GM23338 (cell line): ENCODE results near the gene PPFIA4. TPM values are rescaled to one million over a fixed set of nuclear protein-coding genes. Genes with fewer than 3 reads are reported as not detected.

Experiments used
- ATAC-seq: fragments of 200-7000 bp; cut with Tn5 transposase; 3 replicates; pipeline ENCODE4 v1.9.1; 2020
- DNase-seq: peaks from one replicate; pipeline ENCODE4 v3.0.0-alpha.2; 2015; ENCODE audit warnings: low spot score
- H2AFZ ChIP-seq: fragments of 200-600 bp; sonication (generic); 2 replicates; pipeline ENCODE4 v1.8.0; 2016; ENCODE audit warnings: antibody characterized with exemption, mild to moderate bottlenecking, moderate library complexity
- H3F3A ChIP-seq: fragments of 200-600 bp; sonication (generic); replicated peaks from 2 replicates; pipeline ENCODE4 v1.8.0; 2017; ENCODE audit warnings: antibody characterized with exemption, mixed run types, low read depth
- H3K27ac ChIP-seq: fragments of 200-600 bp; sonication (generic); 2 replicates; pipeline ENCODE4 v1.6.1; 2016; ENCODE audit warnings: low read depth
- H3K27me3 ChIP-seq: fragments of 200-600 bp; sonication (generic); 2 replicates; pipeline ENCODE4 v1.8.0; 2016; ENCODE audit warnings: mild to moderate bottlenecking, mixed run types, moderate library complexity; ENCODE audit not compliant: insufficient read depth
- H3K36me3 ChIP-seq: fragments of 200-600 bp; sonication (generic); 2 replicates; pipeline ENCODE4 v1.8.0; 2016; ENCODE audit warnings: mild to moderate bottlenecking; ENCODE audit not compliant: insufficient read depth
- H3K4me1 ChIP-seq: fragments of 200-600 bp; sonication (generic); 2 replicates; pipeline ENCODE4 v1.8.0; 2016; ENCODE audit warnings: mild to moderate bottlenecking, moderate library complexity; ENCODE audit not compliant: insufficient read depth
- H3K4me2 ChIP-seq: fragments of 200-600 bp; sonication (generic); 2 replicates; pipeline ENCODE4 v1.7.1; 2017; ENCODE audit warnings: mixed run types
- H3K4me3 ChIP-seq: fragments of 200-600 bp; sonication (generic); 2 replicates; pipeline ENCODE4 v1.6.1; 2016; ENCODE audit warnings: mixed run types
- H3K79me2 ChIP-seq: fragments of 200-600 bp; sonication (generic); replicated peaks from 2 replicates; pipeline ENCODE4 v1.8.0; 2017; ENCODE audit warnings: mild to moderate bottlenecking; ENCODE audit not compliant: insufficient read depth
- H3K9me2 ChIP-seq: fragments of 200-600 bp; sonication (generic); 2 replicates; pipeline ENCODE4 v1.8.0; 2017; ENCODE audit not compliant: insufficient read depth
- H4K20me1 ChIP-seq: fragments of 200-600 bp; sonication (generic); replicated peaks from 2 replicates; pipeline ENCODE4 v1.8.0; 2017; ENCODE audit warnings: mild to moderate bottlenecking; ENCODE audit not compliant: insufficient read depth
- H3K27ac Mint-ChIP-seq: 2 replicates; pipeline ENCODE4 v1.8.0; 2020; ENCODE audit warnings: inconsistent platforms, mild to moderate bottlenecking, moderate library complexity, mixed read lengths
- H3K27me3 Mint-ChIP-seq: 3 replicates; pipeline ENCODE4 v1.8.0; 2022; ENCODE audit warnings: low read depth, mild to moderate bottlenecking, moderate library complexity, mixed read lengths, inconsistent platforms; ENCODE audit not compliant: insufficient read depth, poor library complexity
- H3K36me3 Mint-ChIP-seq: 3 replicates; pipeline ENCODE4 v1.8.0; 2021; ENCODE audit warnings: low read depth, mild to moderate bottlenecking, inconsistent platforms, moderate library complexity, mixed read lengths
- H3K4me1 Mint-ChIP-seq: 3 replicates; pipeline ENCODE4 v1.8.0; 2020; ENCODE audit warnings: mild to moderate bottlenecking, inconsistent platforms, mixed read lengths
- H3K4me3 Mint-ChIP-seq: 3 replicates; pipeline ENCODE4 v1.8.0; 2021; ENCODE audit warnings: moderate library complexity, mild to moderate bottlenecking, inconsistent platforms, mixed read lengths
- H3K9me3 Mint-ChIP-seq: 3 replicates; pipeline ENCODE4 v1.8.0; 2020; ENCODE audit warnings: moderate library complexity, mild to moderate bottlenecking, inconsistent platforms, mixed read lengths
- EZH2 ChIP-seq: fragments of 200-600 bp; sonication (generic); IDR thresholded peaks from one replicate; pipeline ENCODE4 v1.8.0; 2017; ENCODE audit warnings: antibody characterized with exemption, mild to moderate bottlenecking, low read depth; ENCODE audit not compliant: unreplicated experiment
- EZH2phosphoT487 ChIP-seq: fragments of 200-600 bp; sonication (generic); IDR thresholded peaks from one replicate; pipeline ENCODE4 v1.8.1; 2018; ENCODE audit warnings: antibody characterized with exemption; ENCODE audit not compliant: unreplicated experiment
- JUNB ChIP-seq: IDR thresholded peaks from one replicate; pipeline ENCODE4 v1.6.1; 2016; ENCODE audit warnings: antibody characterized with exemption; ENCODE audit not compliant: unreplicated experiment
- STAT1 ChIP-seq: IDR thresholded peaks from one replicate; pipeline ENCODE4 v1.6.1; 2016; ENCODE audit warnings: antibody characterized with exemption; ENCODE audit not compliant: unreplicated experiment
- polyA plus RNA-seq: library from polyadenylated mRNA; unstranded; fragments of >200 nt; fragmentation: Nextera tagmentation; extraction: Ambion mirVana; gene quantifications from 2 replicates; pipeline ENCODE4 v1.2.1, GENCODE V29; 2016
- total RNA-seq: library from RNA; depleted of rRNA; stranded (reverse); fragments of >200 nt; shearing (Covaris generic); gene quantifications from 2 replicates; pipeline ENCODE4 v1.2.3, GENCODE V29; 2014
- TF ChIP-seq, protein P1 (sequence below), 2 experiments: fragments of 200-600 bp in 1 of 2; sonication (generic) in 1 of 2; conservative IDR thresholded peaks; 2 replicates each; pipeline versions ENCODE4 v1.5.1 to v1.6.1; 2016 to 2017; ENCODE audit warnings: antibody characterized with exemption in 2 of 2, low read depth in 2 of 2, mild to moderate bottlenecking in 2 of 2, moderate library complexity in 1 of 2

PPFIA4 gene
- total and polyA plus RNA-seq, 2 experiments from 2014 or later, result 1.3 to 7.6 TPM

- Histone ChIP-seq H3K9me2 (peaks cover 3% of the 10 kb centered on the region; the same call in 1 of the 2 replicates), H4K20me1 (no peaks in the 10 kb centered on the region), H3K4me1 (no peaks in the 10 kb centered on the region), H3K27me3 (no peaks in the 10 kb centered on the region), H3K79me2 (no peaks in the 10 kb centered on the region), H3K4me3 (no peak overlapping the region), H3K27ac (no peak overlapping the region), H3K4me2 (no peak overlapping the region), H3K36me3 (no peaks in the 10 kb centered on the region), H3F3A (no peaks in the 10 kb centered on the region), H2AFZ (no peak overlapping the region)
- ATAC-seq (no peak), DNase-seq (no peak)
- H3K4me3 Mint-ChIP-seq, result no peak overlapping the region
- peaks cover 12% of the 10 kb centered on the region for H3K27me3 Mint-ChIP-seq
- H3K27ac Mint-ChIP-seq, result no peak overlapping the region
- TF ChIP-seq STAT1, result no peak
- TF ChIP-seq EZH2phosphoT487, result no peak
- no peaks in the 10 kb centered on the region; the same call in 2 of the 3 replicates for H3K36me3 Mint-ChIP-seq
- peaks cover 22% of the 10 kb centered on the region for H3K4me1 Mint-ChIP-seq
- no peaks in the 10 kb centered on the region for H3K9me3 Mint-ChIP-seq
Measured at GRCh38 chr1:203088441-203088840, 62.1 kb downstream of the PPFIA4 start.

DNA sequence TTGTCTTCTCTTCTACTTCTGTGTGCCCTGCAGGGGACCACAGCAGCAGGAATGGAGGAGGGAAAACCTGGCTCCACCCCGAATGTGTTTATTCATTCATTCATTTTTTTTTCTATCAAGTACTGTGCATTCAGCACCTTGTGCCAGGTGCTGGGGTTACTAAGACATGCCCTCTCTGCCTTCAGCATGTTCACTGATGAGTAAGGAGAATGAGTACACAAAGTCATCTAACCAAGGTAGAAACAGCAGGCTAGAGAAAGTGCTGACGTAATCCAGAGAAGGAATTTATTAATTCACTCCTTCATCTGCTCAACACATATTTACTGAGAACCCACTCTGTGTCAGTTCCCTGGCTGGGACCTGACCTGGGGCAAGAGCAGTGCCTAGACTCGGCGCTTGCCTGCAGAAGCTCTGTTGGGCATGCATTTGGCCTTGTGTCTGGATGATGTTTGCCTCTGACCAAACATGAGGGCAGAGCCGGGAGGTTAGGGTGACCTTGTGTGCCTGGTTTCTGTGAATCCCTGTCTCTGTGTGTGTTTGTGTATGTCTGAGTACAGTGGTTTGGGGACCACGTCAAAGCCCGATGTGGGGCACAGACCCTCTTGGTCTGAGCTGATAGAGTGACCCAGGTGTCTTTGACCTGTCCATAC is 62.8 kb downstream of the PPFIA4 start:
- peaks cover 3% of the 10 kb centered on the region; the same call in 1 of the 2 replicates for H3K9me2 ChIP-seq
- H3K4me3 ChIP-seq, result no peak overlapping the region
- peaks cover 8% of the 10 kb centered on the region for H3K27me3 Mint-ChIP-seq
- DNase-seq (no peak), ATAC-seq (no peak)
- H3F3A ChIP-seq, result no peaks in the 10 kb centered on the region
- H3K9me3 Mint-ChIP-seq, result no peaks in the 10 kb centered on the region; the same call in 1 of the 3 replicates
- no peaks in the 10 kb centered on the region; the same call in 1 of the 2 replicates for H3K36me3 ChIP-seq
- H3K27ac Mint-ChIP-seq, result no peak overlapping the region
- peaks cover 22% of the 10 kb centered on the region for H3K4me1 Mint-ChIP-seq
- H3K36me3 Mint-ChIP-seq, result no peaks in the 10 kb centered on the region; the same call in 2 of the 3 replicates
- no peak for TF ChIP-seq JUNB
- TF ChIP-seq, protein P1, sequence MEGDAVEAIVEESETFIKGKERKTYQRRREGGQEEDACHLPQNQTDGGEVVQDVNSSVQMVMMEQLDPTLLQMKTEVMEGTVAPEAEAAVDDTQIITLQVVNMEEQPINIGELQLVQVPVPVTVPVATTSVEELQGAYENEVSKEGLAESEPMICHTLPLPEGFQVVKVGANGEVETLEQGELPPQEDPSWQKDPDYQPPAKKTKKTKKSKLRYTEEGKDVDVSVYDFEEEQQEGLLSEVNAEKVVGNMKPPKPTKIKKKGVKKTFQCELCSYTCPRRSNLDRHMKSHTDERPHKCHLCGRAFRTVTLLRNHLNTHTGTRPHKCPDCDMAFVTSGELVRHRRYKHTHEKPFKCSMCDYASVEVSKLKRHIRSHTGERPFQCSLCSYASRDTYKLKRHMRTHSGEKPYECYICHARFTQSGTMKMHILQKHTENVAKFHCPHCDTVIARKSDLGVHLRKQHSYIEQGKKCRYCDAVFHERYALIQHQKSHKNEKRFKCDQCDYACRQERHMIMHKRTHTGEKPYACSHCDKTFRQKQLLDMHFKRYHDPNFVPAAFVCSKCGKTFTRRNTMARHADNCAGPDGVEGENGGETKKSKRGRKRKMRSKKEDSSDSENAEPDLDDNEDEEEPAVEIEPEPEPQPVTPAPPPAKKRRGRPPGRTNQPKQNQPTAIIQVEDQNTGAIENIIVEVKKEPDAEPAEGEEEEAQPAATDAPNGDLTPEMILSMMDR (conservative IDR thresholded peaks at IDR 0.05; ENCODE audit: low read depth in 2 of 2), result no peak
- H3K27me3 ChIP-seq, result no peaks in the 10 kb centered on the region
- H3K4me3 Mint-ChIP-seq, result no peak overlapping the region
- H3K79me2 ChIP-seq, result no peaks in the 10 kb centered on the region
- H4K20me1 ChIP-seq, result no peaks in the 10 kb centered on the region
- no peak overlapping the region for H3K27ac ChIP-seq
- no peaks in the 10 kb centered on the region for H3K4me1 ChIP-seq
- H2AFZ ChIP-seq, result no peak overlapping the region
- H3K4me2 ChIP-seq, result no peak overlapping the region

- Mint-ChIP-seq H3K4me3 (no peak overlapping the region), H3K4me1 (peaks cover 22% of the 10 kb centered on the region)
- peak; percentile 34 for DNase-seq
- TF ChIP-seq, protein P1 (conservative IDR thresholded peaks at IDR 0.05; ENCODE audit: low read depth in 2 of 2), result peak; percentile 13 to 47; a peak in 2 of 4 replicates
- TF ChIP-seq EZH2, result no peak
Measured at GRCh38 chr1:203089651-203090045, 63.4 kb downstream of the PPFIA4 start.

More at GRCh38 chr1:203089651-203090045, 63.4 kb downstream of the PPFIA4 start:
- H3K27me3 ChIP-seq, result no peaks in the 10 kb centered on the region
- ATAC-seq, result peak; percentile 76
- no peak overlapping the region for H3K27ac ChIP-seq
- Mint-ChIP-seq H3K27ac (no peak overlapping the region), H3K36me3 (peaks cover 4% of the 10 kb centered on the region), H3K9me3 (peaks cover 4% of the 10 kb centered on the region), H3K27me3 (peaks cover 8% of the 10 kb centered on the region)
- H4K20me1 ChIP-seq, result no peaks in the 10 kb centered on the region
- H3K4me1 ChIP-seq, result no peaks in the 10 kb centered on the region
- H3K9me2 ChIP-seq, result peaks cover 3% of the 10 kb centered on the region; the same call in 1 of the 2 replicates
- H3K4me3 ChIP-seq, result no peak overlapping the region
- H3K4me2 ChIP-seq, result no peak overlapping the region
- H3F3A ChIP-seq, result no peaks in the 10 kb centered on the region
- H3K79me2 ChIP-seq, result no peaks in the 10 kb centered on the region
- no peak overlapping the region for H2AFZ ChIP-seq
- no peaks in the 10 kb centered on the region; the same call in 1 of the 2 replicates for H3K36me3 ChIP-seq
